ENCODE measurements around the gene HSPA12A.

GRCh38 chr10:116634126-116634975 is 108.0 kb downstream of the HSPA12A start:
- TF ChIP-seq BHLHE40 (IDR thresholded peaks at IDR 0.05; ENCODE audit: low read length) = no peak
- TF ChIP-seq FOXJ3 (CRISPR knock-in tag; IDR thresholded peaks at IDR 0.05) = no peak
- no peak for TF ChIP-seq KLF6 (CRISPR knock-in tag; IDR thresholded peaks at IDR 0.05; ENCODE audit: borderline replicate concordance)
- no peak for TF ChIP-seq NFE2L1 (tag; IDR thresholded peaks at IDR 0.05; ENCODE audit: borderline replicate concordance, low read depth)
- TF ChIP-seq STAT5B (CRISPR knock-in tag; IDR thresholded peaks at IDR 0.05) = no peak
- no peak for TF ChIP-seq NFIC (IDR thresholded peaks at IDR 0.05)

Data from K562 (cell line).